ENCODE measurements around the gene UBE2F.

Gene UBE2F

DNA sequence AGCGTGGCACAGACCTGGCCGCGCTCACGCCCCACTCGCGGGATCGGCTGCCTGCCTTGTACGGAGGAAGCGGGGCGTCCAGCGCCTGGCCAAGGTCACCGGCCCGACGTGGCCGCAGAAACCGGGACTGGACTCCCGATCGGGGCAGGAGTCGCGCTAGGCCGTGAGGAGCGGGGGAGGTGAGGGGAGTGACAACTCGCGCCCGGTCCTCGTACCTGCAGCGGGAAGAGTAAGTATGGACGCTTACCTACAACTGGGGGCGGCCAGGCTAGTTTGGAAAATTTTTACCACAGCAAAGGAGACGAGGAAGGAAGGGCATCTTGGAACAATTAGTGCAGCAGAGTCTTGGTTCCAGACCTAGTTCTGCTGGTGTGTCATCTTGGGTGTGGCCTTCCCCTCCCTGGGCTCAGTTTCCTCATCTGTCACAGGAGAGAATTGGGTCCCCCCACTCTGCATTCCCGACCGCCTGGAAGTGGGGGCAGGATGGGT lies 693 bp downstream of the UBE2F start:
- peak; percentile 29 for DNase-seq (ENCODE audit: low read depth)
- TF ChIP-seq, protein P1, sequence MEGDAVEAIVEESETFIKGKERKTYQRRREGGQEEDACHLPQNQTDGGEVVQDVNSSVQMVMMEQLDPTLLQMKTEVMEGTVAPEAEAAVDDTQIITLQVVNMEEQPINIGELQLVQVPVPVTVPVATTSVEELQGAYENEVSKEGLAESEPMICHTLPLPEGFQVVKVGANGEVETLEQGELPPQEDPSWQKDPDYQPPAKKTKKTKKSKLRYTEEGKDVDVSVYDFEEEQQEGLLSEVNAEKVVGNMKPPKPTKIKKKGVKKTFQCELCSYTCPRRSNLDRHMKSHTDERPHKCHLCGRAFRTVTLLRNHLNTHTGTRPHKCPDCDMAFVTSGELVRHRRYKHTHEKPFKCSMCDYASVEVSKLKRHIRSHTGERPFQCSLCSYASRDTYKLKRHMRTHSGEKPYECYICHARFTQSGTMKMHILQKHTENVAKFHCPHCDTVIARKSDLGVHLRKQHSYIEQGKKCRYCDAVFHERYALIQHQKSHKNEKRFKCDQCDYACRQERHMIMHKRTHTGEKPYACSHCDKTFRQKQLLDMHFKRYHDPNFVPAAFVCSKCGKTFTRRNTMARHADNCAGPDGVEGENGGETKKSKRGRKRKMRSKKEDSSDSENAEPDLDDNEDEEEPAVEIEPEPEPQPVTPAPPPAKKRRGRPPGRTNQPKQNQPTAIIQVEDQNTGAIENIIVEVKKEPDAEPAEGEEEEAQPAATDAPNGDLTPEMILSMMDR (IDR thresholded peaks at IDR 0.05; ENCODE audit: insufficient read depth, low read depth, low read length, missing control alignments): no peak
- peak overlapping the region; percentile 70 for H3K4me3 ChIP-seq (ENCODE audit: low read length)

GRCh38 chr2:237968048-237968862 lies 1.4 kb downstream of the UBE2F start:
- TF ChIP-seq, protein P1 (IDR thresholded peaks at IDR 0.05; ENCODE audit: insufficient read depth, low read depth, low read length, missing control alignments): no peak
- DNase-seq (ENCODE audit: low read depth): peak; percentile 68
- peak overlapping the region; percentile 70 for H3K4me3 ChIP-seq (ENCODE audit: low read length)

GRCh38 chr2:237971661-237972060 lies 4.8 kb downstream of the UBE2F start:
- TF ChIP-seq, protein P1 (IDR thresholded peaks at IDR 0.05; ENCODE audit: insufficient read depth, low read depth, low read length, missing control alignments): no peak
- no peak for DNase-seq (ENCODE audit: low read depth)
- no peak overlapping the region for H3K4me3 ChIP-seq (ENCODE audit: low read length)

GRCh38 chr2:237972211-237972610 lies 5.4 kb downstream of the UBE2F start:
- H3K4me3 ChIP-seq (ENCODE audit: low read length): no peak overlapping the region
- TF ChIP-seq, protein P1 (IDR thresholded peaks at IDR 0.05; ENCODE audit: insufficient read depth, low read depth, low read length, missing control alignments): no peak
- DNase-seq (ENCODE audit: low read depth): no peak

DNA sequence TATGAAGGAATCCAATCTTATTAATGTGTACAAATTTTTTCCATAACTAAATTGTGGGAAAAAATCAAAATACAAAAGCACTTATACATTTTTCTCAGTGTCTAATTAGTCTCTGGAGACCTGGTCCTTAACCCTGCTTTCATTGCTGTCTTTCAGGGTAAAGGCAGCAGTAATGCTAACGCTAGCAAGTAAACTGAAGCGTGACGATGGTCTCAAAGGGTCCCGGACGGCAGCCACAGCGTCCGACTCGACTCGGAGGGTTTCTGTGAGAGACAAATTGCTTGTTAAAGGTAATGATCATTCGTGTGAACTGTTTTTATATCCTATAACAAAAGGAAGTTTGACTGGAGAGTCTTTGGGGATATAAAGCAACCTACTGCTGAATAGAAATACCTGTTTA lies 6.1 kb downstream of the UBE2F start:
- TF ChIP-seq, protein P1 (IDR thresholded peaks at IDR 0.05; ENCODE audit: insufficient read depth, low read depth, low read length, missing control alignments): no peak
- DNase-seq (ENCODE audit: low read depth): no peak
- H3K4me3 ChIP-seq (ENCODE audit: low read length): no peak overlapping the region

DNA sequence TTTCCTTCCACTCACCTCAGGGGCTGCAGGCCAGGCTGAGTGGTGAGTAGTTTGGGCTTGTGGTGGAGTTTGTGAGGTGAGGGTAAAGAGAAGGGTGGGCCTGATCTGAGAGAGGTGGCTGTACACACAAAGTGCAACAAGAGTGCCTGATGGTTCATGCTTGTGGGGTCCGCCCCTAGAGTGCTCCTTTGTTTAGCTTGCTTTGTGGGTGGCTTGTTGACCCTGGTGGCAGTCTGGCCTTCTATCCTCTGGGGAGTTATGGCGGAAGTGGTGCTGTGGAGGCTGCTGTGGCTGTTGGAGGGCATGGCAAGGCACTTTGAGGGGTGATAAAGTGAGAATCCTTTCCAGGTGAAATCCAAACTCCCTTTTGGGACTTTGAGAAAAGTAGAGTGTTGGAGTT lies 10.6 kb downstream of the UBE2F start:
- no peak overlapping the region for H3K4me3 ChIP-seq (ENCODE audit: low read length)
- TF ChIP-seq, protein P1 (IDR thresholded peaks at IDR 0.05; ENCODE audit: insufficient read depth, low read depth, low read length, missing control alignments): no peak
- DNase-seq (ENCODE audit: low read depth): no peak

Data from epithelial cell of esophagus (primary cell).